Measurements from ENCODE around the gene TRPV5.

DNA sequence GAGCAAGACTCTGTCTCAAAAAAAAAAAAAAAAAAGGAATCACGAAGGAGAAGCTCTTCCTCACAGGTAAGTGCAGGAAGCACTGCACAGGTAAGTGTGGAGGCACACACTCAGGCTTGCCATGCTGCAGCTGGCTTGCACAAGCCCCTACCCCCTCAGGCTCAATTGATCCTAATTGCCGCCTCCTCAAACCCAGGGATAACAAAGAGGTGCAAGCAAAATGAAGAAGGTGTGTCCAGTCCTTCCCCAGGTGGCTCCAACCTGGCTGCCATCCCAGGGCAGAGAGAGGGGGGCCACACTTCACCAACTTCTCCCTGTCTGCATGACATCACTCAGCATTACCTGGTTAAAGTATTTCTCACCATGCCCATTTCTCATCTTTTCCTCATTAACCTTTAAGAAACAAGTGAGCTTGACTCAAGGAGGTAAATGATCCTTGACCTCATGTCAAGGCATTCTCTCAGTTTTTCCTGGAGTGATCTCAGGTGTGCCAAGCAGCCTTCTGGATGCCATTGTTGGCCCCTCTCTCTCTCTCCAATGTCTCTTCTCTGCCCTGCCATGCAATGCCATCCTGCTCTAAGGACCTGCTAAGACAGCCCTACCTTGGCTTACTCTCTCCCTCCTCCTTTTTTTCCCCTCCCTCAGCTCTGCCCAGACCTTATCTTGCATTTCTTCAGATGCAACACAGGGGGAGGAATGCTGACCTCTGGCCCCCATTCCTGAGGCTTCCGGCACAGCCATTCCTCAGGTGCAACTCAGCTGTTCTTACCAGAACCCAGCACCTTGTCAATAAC is 35.0 kb downstream of the TRPV5 start:
- TF ChIP-seq POLR2A (IDR thresholded peaks at IDR 0.05) (no peak), EP300 (IDR thresholded peaks at IDR 0.05) (no peak)
- TF ChIP-seq, protein P1, sequence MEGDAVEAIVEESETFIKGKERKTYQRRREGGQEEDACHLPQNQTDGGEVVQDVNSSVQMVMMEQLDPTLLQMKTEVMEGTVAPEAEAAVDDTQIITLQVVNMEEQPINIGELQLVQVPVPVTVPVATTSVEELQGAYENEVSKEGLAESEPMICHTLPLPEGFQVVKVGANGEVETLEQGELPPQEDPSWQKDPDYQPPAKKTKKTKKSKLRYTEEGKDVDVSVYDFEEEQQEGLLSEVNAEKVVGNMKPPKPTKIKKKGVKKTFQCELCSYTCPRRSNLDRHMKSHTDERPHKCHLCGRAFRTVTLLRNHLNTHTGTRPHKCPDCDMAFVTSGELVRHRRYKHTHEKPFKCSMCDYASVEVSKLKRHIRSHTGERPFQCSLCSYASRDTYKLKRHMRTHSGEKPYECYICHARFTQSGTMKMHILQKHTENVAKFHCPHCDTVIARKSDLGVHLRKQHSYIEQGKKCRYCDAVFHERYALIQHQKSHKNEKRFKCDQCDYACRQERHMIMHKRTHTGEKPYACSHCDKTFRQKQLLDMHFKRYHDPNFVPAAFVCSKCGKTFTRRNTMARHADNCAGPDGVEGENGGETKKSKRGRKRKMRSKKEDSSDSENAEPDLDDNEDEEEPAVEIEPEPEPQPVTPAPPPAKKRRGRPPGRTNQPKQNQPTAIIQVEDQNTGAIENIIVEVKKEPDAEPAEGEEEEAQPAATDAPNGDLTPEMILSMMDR (IDR thresholded peaks at IDR 0.05), result no peak
